Measurements from ENCODE around the gene BTBD18. TPM values are rescaled to one million over a fixed set of nuclear protein-coding genes. Genes with fewer than 3 reads are reported as not detected.
A peak's percentile ranks its signal among the peaks of the same experiment; 100 is the strongest.

The BTBD18 gene
- total RNA-seq, 4 donors from 2014 or later: not detected

GRCh38 chr11:57741132-57742086, 10.2 kb downstream of the BTBD18 start, which contains the start of gene SELENOH:
TSS of gene SELENOH (plus strand) at chr11:57741491. CDS start at chr11:57741596, 105 bp downstream.
- Histone ChIP-seq H3K27me3 (no peaks in the 10 kb centered on the region), H3K4me1 (peaks cover 16 to 25% (median 19%) of the 10 kb centered on the region in 4 donors), H3K9me3 (no peaks in the 10 kb centered on the region), H3K27ac (replicated peaks in 1 of 4) (peak within 1 kb of the TSS; percentile 89 to 97 (median 96)), H3K36me3 (peaks cover 24 to 73% (median 60%) of the 10 kb centered on the region in 4 donors), H3K4me3 (peak within 1 kb of the TSS; percentile 74 to 99 (median 84))
- no peak for TF ChIP-seq POLR2A (IDR thresholded peaks at IDR 0.05; ENCODE audit: low read depth)
- peak; percentile 95 to 98 for TF ChIP-seq POLR2AphosphoS5 (IDR thresholded peaks at IDR 0.05)
- 0% methylated on average over 45 of the region's 75 CpGs for WGBS
- intact Hi-C loops (cut with DNase I): no loop called here
- DNase-seq (ENCODE audit: extremely low spot score): peak; percentile 99

GRCh38 chr11:57735619-57736298, 15.9 kb downstream of the BTBD18 start:
- intact Hi-C loops (cut with DNase I): no loop called here
- Histone ChIP-seq H3K9me3 (no peaks in the 10 kb centered on the region), H3K4me3 (no peak overlapping the region), H3K36me3 (peaks cover 6 to 50% (median 27%) of the 10 kb centered on the region in 4 donors), H3K27me3 (no peaks in the 10 kb centered on the region), H3K4me1 (peaks cover 0 to 5% (median 3%) of the 10 kb centered on the region in 4 donors), H3K27ac (replicated peaks in 1 of 4) (no peak overlapping the region)
- DNase-seq (ENCODE audit: extremely low spot score): no peak
- 83% methylated on average over 3 of the region's 3 CpGs for WGBS
- TF ChIP-seq CTCF (IDR thresholded peaks at IDR 0.05): no peak
- no peak for TF ChIP-seq POLR2AphosphoS5 (IDR thresholded peaks at IDR 0.05)
- TF ChIP-seq POLR2A (IDR thresholded peaks at IDR 0.05; ENCODE audit: low read depth): no peak
- TF ChIP-seq EP300 (IDR thresholded peaks at IDR 0.05): no peak

- intact Hi-C loops (cut with DNase I): no loop called here
- Histone ChIP-seq H3K4me1 (no peaks in the 10 kb centered on the region), H3K27me3 (no peaks in the 10 kb centered on the region), H3K27ac (replicated peaks in 1 of 4) (no peak overlapping the region), H3K36me3 (peaks cover 0 to 23% (median 6%) of the 10 kb centered on the region in 4 donors), H3K4me3 (no peak overlapping the region), H3K9me3 (no peaks in the 10 kb centered on the region)
- TF ChIP-seq POLR2AphosphoS5 (IDR thresholded peaks at IDR 0.05) (no peak), CTCF (IDR thresholded peaks at IDR 0.05) (no peak), EP300 (IDR thresholded peaks at IDR 0.05) (no peak), POLR2A (IDR thresholded peaks at IDR 0.05; ENCODE audit: low read depth) (no peak)
- DNase-seq (ENCODE audit: extremely low spot score): no peak
- 100% methylated on average over 1 of the region's 1 CpG for WGBS
Measured at GRCh38 chr11:57732661-57733060, 19.0 kb downstream of the BTBD18 start.

- Histone ChIP-seq H3K27me3 (no peaks in the 10 kb centered on the region), H3K36me3 (peaks cover 0 to 6% (median 0%) of the 10 kb centered on the region in 4 donors), H3K4me1 (no peaks in the 10 kb centered on the region), H3K27ac (replicated peaks in 1 of 4) (no peak overlapping the region), H3K9me3 (no peaks in the 10 kb centered on the region), H3K4me3 (no peak overlapping the region)
- no peak for DNase-seq (ENCODE audit: extremely low spot score)
- intact Hi-C loops (cut with DNase I): no loop called here
- no peak for TF ChIP-seq POLR2A (IDR thresholded peaks at IDR 0.05; ENCODE audit: low read depth)
- TF ChIP-seq EP300 (IDR thresholded peaks at IDR 0.05): no peak
- no peak for TF ChIP-seq CTCF (IDR thresholded peaks at IDR 0.05)
- no peak for TF ChIP-seq POLR2AphosphoS5 (IDR thresholded peaks at IDR 0.05)
- 93% methylated on average over 7 of the region's 7 CpGs for WGBS
Measured at GRCh38 chr11:57729479-57729878, 22.1 kb downstream of the BTBD18 start.

GRCh38 chr11:57728829-57729228, 22.8 kb downstream of the BTBD18 start:
- no peaks in the 10 kb centered on the region for H3K9me3 ChIP-seq
- DNase-seq (ENCODE audit: extremely low spot score): no peak
- no peak overlapping the region for H3K4me3 ChIP-seq
- 78% methylated on average over 7 of the region's 7 CpGs for WGBS
- peaks cover 0 to 4% (median 0%) of the 10 kb centered on the region in 4 donors for H3K36me3 ChIP-seq
- intact Hi-C loops (cut with DNase I): no loop called here
- H3K4me1 ChIP-seq: no peaks in the 10 kb centered on the region
- H3K27ac ChIP-seq (replicated peaks in 1 of 4): no peak overlapping the region
- H3K27me3 ChIP-seq: no peaks in the 10 kb centered on the region
- TF ChIP-seq POLR2AphosphoS5 (IDR thresholded peaks at IDR 0.05) (no peak), EP300 (IDR thresholded peaks at IDR 0.05) (no peak), CTCF (IDR thresholded peaks at IDR 0.05) (no peak), POLR2A (IDR thresholded peaks at IDR 0.05; ENCODE audit: low read depth) (no peak)
